Measurements from ENCODE around the gene ZSCAN4.

The ZSCAN4 gene

DNA sequence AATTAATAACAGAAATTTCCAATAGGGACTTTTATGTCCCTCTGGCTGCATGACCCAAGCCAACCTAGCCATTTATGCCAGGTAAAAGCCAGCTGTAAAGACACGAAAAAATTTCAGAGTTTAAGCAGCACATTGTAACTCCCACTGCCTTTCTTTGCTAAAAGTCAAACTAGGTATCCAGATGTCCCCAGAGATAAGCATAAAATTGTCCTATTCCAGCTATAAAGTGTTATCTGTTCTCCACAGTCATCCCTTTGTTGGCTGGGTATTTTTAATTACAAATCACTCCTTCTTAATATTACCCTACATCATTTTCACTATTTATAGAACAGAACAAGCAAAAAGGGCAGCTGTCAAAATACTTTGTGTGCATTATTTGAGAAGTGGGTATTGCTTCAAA, 43.5 kb downstream of the ZSCAN4 start:
- DNase-seq (ENCODE audit: low read depth), result no peak
- TF ChIP-seq, protein P1, sequence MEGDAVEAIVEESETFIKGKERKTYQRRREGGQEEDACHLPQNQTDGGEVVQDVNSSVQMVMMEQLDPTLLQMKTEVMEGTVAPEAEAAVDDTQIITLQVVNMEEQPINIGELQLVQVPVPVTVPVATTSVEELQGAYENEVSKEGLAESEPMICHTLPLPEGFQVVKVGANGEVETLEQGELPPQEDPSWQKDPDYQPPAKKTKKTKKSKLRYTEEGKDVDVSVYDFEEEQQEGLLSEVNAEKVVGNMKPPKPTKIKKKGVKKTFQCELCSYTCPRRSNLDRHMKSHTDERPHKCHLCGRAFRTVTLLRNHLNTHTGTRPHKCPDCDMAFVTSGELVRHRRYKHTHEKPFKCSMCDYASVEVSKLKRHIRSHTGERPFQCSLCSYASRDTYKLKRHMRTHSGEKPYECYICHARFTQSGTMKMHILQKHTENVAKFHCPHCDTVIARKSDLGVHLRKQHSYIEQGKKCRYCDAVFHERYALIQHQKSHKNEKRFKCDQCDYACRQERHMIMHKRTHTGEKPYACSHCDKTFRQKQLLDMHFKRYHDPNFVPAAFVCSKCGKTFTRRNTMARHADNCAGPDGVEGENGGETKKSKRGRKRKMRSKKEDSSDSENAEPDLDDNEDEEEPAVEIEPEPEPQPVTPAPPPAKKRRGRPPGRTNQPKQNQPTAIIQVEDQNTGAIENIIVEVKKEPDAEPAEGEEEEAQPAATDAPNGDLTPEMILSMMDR (IDR thresholded peaks at IDR 0.05; ENCODE audit: low read depth, low read length), result no peak
- TF ChIP-seq MYC (IDR thresholded peaks at IDR 0.05; ENCODE audit: low read depth, low read length) (no peak), POLR2A (IDR thresholded peaks at IDR 0.05; ENCODE audit: extremely low read depth, insufficient read length) (no peak), MAX (IDR thresholded peaks at IDR 0.05; ENCODE audit: low read depth, low read length) (no peak)

DNA sequence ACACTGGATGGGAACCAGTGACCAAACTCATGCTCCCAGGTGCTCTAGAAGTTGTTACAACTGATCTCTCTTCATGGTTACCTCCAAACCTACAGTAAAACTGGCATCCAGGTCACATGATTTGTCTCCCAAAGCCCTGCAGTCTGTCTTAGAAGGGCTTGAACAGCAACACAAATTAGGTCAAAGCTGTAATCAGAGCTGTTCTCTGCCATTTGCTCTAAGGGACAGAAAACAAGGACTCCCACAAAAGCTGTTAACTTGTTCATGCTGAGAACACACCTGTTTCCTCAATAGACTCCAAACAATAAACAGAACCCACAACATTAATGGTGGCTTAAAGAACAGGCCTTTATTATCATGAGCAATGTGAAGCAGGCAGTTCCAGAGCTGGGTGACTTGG, 50.7 kb downstream of the ZSCAN4 start:
- no peak for DNase-seq (ENCODE audit: low read depth)
- no peak overlapping the region for H3K4me3 ChIP-seq (ENCODE audit: low read depth, low read length)
- TF ChIP-seq MAX (IDR thresholded peaks at IDR 0.05; ENCODE audit: low read depth, low read length), result no peak
- no peak for TF ChIP-seq MYC (IDR thresholded peaks at IDR 0.05; ENCODE audit: low read depth, low read length)
- no peak for TF ChIP-seq POLR2A (IDR thresholded peaks at IDR 0.05; ENCODE audit: extremely low read depth, insufficient read length)
- TF ChIP-seq, protein P1 (IDR thresholded peaks at IDR 0.05; ENCODE audit: low read depth, low read length), result no peak

More for the DNA sequence above, 43.5 kb downstream of the ZSCAN4 start:
- H3K4me3 ChIP-seq (ENCODE audit: low read depth, low read length), result no peak overlapping the region

DNA sequence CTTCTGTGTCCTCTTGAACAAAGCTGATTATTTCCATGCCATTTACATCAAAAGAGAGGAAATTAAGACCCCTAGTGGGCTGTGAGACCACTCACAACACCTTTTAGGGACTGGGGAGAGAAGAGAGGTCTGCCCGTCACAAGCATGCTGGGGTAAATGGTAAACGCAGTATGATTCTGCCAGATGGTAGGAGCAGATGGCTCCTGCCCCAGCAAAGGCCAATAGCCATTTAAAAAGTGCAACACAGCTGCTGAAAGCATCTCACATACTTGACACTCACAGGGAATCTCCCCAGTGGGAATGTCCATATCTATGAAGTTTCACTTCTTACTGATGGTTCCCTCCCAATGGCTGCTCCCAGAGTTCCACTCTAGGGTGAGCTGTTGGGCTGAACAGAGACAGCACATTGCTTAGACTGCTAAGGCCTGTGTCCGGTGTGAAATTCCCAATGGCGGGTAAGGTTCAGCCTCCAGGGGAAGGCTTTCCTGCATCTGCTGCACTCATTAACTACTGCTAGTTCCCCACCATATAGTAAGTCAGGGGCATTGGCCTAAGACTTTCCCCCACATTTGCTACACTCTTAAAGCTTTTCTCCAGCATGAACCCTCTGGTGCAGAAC, 51.3 kb downstream of the ZSCAN4 start:
- TF ChIP-seq MYC (IDR thresholded peaks at IDR 0.05; ENCODE audit: low read depth, low read length) (no peak), POLR2A (IDR thresholded peaks at IDR 0.05; ENCODE audit: extremely low read depth, insufficient read length) (no peak), MAX (IDR thresholded peaks at IDR 0.05; ENCODE audit: low read depth, low read length) (no peak)
- TF ChIP-seq, protein P1 (IDR thresholded peaks at IDR 0.05; ENCODE audit: low read depth, low read length), result no peak
- H3K4me3 ChIP-seq (ENCODE audit: low read depth, low read length), result no peak overlapping the region
- DNase-seq (ENCODE audit: low read depth), result no peak

DNA sequence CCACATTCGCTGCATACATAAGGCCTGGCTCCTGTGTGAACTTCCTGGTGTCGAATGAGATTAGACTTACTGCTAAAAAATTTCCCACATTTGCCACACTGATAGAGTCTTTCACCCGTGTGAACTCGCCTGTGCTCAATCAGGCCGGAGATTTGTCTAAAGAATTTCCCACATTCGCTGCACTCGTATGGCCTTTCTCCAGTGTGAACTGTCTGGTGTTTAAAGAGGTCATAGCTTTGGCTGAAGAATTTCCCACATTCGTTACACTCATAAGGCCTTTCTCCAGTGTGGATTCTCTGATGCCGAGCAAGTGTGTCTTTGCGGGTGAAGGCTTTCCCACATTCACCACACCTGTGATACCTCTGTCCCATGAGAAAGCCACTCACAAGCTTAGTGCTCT, 52.1 kb downstream of the ZSCAN4 start:
- TF ChIP-seq, protein P1 (IDR thresholded peaks at IDR 0.05; ENCODE audit: low read depth, low read length), result no peak
- TF ChIP-seq MYC (IDR thresholded peaks at IDR 0.05; ENCODE audit: low read depth, low read length) (no peak), MAX (IDR thresholded peaks at IDR 0.05; ENCODE audit: low read depth, low read length) (no peak), POLR2A (IDR thresholded peaks at IDR 0.05; ENCODE audit: extremely low read depth, insufficient read length) (no peak)
- DNase-seq (ENCODE audit: low read depth), result no peak
- H3K4me3 ChIP-seq (ENCODE audit: low read depth, low read length), result no peak overlapping the region
